GM18498 (cell line): ENCODE data around the gene BPNT1.
"Not testable (repeated sequence)": the region's sequence is repeated elsewhere in the genome, so short reads cannot be mapped to it uniquely, and the experiment has no call there.

Experiments used
- ATAC-seq: cut with Tn5 transposase; IDR thresholded peaks from one replicate; pipeline ENCODE4 v1.9.1; 2021; ENCODE audit warnings: mild to moderate bottlenecking, moderate library complexity; ENCODE audit not compliant: unreplicated experiment

BPNT1 gene, protein sequence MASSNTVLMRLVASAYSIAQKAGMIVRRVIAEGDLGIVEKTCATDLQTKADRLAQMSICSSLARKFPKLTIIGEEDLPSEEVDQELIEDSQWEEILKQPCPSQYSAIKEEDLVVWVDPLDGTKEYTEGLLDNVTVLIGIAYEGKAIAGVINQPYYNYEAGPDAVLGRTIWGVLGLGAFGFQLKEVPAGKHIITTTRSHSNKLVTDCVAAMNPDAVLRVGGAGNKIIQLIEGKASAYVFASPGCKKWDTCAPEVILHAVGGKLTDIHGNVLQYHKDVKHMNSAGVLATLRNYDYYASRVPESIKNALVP

DNA sequence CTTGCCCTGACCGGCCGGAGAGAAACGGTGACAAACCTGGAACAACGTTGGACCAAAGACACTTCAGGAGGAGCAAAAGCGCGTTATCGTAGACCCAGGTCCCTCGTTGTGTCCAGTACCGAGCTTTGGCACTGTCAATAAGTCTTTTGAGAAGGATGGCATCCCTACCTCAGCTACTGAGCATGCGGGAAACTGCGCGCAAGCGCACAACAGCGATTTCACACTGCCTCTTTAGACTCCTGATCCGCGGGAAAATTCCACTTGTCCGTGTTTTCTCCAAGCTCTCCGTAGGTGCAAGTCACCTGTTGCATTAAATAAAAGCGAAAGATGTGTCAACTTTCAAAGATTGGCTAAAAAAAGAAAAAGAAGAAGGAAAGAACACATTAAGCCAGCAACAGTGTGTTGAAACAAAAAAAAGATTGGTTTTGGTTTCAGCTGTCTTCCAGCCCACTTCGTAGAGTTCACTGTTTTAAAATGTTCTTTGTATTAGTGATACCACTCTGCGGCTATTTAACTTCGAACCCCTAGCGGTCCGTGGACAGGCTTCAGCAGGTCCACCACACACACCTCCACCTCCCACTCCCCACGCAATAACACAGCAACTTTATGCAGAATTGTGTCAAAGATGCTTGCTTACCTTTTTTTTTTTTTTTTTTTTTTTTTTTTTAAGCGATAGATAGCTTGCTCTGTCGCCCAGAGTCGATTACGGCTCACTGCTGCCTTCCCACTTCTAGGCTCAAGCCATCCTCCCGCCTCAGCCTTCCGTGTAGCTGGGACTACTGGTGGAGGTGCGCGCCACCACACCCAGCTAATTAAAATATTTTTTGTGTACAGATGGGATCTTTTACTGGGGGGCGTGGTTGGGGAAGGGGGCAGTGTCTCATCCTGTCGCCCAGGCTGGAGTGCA, at the start of gene BPNT1:
Gene BPNT1 (minus strand): TSS at position 139 of the 907 bp plus-strand sequence. CDS start 9,942 bp downstream, outside the sequence.
- ATAC-seq: peak; percentile 57

DNA sequence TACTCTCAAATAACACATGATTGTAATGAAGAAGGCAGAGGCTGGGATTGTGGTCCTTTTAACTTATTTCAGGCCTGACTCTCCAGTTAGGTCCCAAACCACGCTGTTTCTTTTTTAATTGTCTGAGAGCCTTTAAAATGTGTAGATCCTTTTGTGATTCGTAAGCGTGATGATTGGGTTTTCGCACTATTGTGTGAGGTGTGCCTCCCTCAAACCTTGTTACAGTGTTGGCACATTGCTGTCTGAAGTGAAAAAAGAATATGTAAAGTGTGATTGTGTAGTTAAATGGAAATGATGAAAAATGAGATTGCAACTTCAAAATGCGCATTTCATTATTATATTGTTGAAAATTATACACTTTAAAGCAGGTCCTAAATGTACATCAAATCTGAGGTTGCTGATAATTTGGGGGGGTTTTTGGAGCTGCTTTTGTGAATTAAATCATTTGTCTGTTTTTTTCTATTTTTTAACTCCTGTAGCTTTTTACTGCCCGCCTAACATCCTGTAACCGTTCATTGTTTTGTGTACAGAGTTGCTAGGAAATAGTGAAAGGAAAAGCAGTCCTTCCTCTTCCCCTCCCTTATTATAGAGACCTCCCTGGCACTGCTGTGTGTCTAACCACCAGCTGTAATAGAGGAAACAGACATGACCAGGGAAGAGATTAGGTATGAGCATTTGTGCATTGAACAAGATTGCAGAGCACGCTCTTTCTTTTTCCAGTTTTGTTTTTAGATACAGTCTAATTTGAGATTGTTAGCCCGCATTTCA, 47.6 kb upstream of the BPNT1 start:
- no peak for ATAC-seq

DNA sequence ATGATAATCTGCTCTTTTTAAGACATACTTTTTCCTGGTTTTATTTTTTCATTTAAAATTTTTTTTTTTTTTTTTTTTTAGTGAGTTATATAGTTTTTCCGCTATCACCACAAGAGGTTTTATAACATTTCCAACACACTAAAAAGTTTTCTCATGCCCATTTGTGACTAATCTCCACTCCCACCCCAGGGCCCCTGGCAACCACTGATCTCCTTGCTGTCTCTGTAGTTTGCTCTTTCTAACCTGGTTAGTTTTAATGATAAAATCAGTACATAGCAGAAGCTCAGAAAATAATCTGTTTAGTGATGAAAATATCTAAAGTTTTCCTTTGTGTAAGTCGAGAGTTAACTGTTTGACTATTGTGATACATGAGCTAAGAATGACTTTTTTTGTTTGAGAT, 46.2 kb upstream of the BPNT1 start:
- no peak for ATAC-seq

DNA sequence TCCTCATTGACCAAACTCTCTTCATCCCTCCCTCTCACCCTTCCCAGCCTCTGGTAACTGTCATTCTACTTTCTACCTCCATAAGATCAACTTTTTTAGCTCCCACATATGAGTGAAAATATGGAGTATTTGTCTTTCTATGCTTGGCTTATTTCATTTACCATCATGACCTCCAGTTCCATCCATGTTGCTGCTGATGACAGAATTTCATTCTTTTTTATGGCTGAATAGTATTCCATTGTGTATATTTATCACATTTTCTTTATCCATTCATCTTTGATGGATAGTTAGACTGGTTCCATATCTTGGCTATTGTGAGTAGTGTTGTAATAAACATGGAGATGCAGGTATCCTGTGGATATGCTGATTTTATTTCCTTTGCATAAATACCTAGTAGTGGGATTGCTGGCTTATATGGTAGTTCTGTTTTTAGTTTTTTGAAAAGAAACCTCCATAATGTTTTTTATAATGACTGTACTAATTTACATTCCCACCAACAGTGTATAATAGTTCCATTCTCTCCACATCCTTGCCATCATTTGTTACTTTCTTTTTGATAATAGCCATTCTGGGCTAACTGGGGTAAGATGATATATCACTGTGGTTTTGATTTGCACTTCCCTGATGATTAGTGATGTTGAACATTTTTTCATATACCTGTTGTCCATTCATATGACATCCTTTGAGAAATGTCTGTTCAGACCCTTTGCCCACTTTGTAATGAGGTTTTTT, 40.1 kb upstream of the BPNT1 start:
- no peak for ATAC-seq

DNA sequence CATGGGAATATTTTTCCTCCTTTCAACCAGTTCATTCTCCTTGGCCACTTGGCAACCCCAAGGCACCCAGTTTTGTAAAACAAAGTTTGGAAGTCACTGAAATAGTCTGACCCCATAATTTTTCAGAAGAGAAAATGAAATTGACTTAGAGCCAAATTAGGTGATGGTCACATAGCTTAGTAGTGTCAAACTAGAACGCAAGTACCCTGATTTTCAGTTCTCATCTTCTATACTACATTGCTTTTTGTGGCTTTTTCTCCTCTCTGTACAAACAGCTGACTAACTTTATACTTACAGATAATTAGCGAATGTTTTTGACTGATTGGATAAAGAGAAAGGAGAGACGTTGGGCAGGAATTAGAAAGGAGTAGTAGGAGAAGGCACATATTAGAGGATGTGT, 37.5 kb upstream of the BPNT1 start:
- peak; percentile 52 for ATAC-seq

DNA sequence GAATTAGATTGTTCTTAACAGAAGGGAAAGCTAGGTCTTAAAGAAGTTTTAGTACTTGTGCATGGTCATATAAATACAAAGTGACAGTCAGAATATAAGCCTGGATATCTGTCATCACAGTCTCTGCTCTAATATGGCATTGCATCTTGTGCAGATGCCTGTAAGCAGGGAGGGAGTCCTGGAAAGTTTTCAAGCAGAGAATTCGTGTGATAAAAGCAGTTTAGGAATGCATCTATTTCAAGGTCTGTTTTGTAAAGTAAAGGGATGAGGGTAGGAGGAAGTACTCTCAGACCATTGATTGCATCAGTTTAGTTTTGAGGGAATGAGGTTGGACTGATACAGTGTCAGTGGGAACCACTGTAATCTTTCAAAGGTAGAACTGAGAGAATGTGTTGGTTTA, 35.0 kb upstream of the BPNT1 start:
- ATAC-seq: no peak

DNA sequence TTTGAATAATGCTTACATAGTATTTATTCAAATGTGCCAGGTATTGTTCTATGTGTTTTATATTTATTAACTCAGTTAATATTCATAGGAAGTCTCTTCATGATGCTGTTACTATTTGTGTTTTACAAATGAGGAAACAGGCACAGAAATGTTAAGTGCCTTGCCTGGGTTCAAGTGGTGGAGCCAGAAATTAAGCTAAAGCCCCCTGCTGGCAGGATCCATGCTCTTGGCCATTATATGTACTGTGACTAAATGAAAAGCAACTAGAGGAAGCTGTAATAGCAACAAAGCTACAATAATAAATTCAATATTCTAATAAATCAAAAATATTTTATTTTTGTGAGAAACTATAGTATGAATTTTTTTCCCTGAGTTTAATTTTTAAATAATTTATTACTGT, 34.3 kb upstream of the BPNT1 start:
- no peak for ATAC-seq

DNA sequence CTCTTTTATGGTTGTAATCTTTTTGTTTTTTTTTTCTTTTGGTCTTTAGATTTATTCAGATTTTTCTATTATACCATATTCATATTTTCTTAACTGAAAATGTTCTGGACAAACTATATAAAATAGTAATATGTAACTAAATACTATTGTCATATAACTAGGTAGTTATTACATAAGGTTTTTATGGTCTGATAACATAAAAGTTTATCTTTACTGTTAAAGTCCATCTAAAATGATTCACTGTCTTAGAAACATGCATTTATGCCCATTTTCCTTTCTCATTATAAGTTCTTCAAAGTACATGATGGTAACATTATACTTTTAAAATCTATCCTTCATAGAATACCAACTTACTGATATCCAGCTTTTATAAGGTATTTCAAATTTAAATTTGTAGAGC, 33.5 kb upstream of the BPNT1 start:
- no peak for ATAC-seq

DNA sequence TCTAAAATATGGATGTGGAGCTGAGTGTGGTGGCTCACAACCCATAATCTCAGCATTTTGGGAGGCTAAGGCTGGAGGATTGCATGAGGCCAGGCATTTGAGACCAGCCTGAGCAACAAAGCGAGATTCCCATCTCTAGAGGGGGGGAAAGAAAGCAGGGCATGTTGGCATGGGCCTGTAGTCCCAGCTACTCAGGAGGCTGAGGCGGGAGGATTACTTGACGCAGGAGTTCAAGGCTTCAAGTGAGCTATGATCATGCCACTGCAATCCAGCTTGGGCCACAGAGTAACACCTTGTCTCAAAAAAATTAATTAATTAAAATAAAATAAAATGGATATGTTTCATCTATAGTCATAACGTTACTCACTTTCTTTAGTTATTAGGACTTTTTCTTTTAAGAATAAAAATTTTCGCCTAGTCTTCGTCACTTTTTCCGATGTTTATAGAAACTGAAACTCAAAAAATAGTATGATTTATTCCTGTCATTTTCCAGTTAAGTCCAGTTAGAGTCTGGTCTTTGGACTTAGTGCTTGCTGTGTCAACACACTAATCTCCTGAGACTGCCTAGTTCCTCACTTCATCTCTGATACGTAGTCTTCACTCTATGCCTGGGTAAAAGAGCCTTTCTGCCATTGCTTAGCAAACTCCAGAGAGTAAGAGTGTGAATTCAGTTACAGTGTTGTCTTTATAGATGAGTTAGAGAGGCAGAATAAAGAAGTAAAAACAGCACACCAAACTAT, 32.4 kb upstream of the BPNT1 start:
- ATAC-seq: no peak

DNA sequence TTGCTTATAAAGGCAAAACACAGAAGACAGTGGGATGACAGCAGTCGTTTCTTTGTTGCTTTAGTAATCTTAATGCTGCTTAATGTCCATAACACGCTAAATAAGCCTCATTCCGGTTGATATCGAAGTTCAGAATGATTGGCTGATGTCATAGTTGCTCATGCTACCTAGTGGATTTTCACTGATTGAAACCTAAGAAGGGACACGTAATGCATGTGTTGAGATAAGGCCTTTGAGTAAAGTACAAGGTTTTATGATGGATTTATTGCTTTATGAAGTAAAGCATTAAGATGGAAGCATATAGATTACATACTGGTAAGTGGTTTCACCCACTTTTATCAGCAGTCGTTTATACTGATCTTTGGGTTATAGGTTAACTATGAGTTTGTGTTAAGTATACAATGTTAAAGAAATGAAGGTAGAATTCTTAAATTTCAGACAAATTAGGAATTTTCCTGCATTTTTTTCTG, 29.5 kb upstream of the BPNT1 start:
- ATAC-seq: no peak

DNA sequence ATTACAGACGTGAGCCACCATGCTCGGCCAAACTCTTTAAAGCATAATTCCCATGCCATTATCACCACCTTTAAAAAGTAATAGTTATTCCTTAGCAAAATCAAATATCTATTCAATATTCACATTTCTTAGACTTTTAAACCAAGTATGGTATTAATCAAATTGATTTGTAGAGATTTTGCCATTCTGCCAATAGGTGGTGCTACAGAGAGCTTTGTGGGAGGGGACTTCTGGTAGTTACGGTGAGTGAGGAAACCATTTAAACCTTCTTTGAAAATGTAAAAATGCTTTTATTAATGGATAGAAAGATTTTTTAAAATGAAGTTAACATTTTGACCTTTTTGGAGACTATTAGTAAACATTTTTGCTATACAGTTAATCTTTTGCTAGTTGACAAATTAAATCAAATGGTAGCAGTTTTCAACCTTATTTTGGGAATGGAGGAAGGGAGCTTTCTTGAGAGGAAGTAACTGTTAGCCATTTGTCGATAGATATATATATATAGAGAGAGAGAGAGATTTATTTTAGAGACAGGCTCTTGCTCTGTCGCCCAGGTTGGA, 23.6 kb upstream of the BPNT1 start:
- ATAC-seq: peak; percentile 76

DNA sequence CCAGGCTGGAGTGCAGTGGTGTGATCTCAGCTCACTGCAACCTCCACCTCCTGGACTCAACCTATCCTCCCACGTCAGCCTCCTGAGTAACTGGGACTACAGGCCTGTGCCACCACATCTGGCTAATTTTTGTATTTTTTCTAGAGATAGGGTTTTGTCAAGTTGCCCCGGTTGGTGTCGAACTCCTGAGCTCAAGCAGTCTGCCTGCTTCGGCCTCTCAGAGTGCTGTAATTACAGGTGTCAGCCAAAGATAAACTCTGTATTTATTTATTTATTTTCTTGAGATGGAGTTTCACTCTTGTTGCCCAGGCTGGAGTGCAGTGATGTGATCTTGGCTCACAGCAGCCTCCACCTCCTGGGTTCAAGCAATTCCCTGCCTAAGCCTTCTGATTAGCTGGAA, 23.0 kb upstream of the BPNT1 start:
- ATAC-seq: not testable (repeated sequence)

DNA sequence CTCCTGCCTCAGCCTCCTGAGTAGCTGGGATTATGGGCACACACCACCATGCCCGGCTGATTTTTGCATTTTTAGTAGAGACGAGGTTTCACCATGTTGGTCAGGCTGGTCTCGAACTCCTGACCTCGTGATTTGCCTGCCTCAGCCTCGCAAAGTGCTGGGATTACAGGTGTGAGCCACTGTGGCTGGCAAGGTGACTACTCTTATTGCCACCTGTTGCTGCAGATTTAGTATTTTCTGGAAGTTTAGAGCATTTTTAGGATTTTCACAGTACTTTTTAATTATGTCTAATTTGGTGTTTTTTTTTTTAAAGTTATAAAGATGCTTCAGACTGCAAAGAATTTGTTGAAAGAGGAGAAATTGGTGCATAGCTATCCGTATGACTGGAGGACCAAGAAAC, 20.9 kb upstream of the BPNT1 start:
- ATAC-seq: not testable (repeated sequence)

DNA sequence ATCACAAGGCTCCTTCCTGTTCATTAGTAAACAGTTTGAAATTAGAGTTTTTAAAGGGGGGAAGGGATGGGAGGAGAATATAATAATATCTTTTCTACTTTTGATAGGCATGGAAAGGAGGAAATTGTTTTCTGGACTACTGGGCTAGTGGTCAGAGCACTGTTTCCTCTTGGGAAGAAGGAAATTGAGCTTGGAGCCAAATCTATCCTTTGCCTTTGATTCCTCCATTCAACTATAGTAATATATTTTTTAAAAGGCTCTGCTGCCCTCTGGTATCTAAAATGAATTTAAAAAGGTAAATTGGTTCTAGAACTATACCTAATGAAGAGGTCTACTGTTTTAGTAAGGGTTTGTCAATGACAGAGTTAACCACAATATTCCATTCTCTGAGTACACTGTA, 10.2 kb upstream of the BPNT1 start:
- no peak for ATAC-seq

DNA sequence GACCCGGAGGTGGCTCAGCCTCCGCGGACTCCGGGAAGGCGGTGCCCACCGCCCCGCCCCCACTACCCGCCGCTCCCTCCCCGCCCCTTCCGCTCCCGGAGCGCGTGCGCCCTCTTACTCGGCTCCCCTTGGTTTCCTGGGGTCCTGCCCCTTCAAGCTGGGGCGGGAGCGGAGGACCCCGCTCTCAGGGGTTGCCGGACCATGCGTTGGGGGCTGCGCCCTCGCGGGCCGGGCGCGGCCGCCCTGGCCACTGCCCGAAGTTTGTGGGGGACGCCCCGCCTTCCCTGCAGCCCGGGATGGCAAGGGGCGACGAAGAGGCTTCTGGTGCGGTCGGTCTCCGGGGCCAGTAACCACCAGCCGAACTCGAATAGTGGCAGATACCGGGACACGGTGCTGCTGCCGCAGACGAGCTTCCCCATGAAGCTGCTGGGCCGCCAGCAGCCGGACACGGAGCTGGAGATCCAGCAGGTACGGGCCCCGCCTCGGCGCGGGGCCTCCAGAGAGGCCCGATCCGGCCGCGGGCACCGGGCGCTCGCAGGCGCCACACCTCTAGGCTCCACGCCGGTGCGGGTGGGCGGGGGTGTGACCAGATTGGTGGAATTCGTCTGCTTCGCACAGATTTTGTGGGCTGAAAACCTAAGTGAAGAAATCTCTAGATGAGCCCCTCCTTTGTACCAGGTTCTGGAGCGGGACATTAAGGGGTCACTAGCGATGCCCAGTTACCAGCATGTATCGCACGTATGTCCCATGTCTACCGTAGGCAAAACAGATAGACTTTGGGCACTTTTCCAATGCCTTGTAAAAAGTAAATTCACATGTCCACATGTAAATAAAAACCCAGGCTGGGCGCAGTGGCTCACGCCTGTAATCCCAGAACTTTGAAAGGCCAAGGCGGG, 4.7 kb upstream of the BPNT1 start, which contains the start of gene IARS2:
Gene IARS2 (plus strand): TSS at position 117 of the 896 bp plus-strand sequence. CDS start 85 bp downstream, at position 202.
- ATAC-seq: peak; percentile 76

DNA sequence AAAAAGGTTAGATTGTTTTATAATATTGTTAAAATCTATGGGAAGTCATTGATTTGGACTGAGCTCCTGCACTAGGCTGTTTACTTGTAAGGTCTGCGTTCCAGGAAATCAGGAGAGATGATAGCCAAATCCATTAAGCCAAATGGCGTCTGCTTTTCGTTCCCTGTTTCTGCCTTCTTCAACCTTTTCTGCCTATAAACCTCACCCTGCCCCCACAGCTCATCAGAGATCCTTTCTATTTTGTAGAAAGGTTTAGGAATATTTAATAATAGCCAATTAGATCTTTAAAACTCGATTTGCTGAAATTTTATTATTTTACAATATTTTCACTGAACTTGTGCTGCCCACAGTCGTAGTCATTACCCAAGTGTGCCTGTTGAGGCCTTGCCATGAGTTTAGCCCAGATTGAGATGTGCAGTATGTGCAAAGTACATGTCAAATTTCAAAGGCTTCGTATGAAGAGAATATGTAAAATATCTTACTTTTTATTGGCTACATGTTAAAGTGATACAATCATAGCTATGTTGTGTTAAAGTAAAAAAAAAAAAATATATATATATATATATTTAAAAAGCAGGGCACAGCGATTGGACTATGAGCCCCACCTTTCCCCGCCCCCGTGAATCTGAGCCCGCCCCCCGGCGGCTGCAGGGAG, 3.9 kb upstream of the BPNT1 start:
- peak; percentile 7 for ATAC-seq

DNA sequence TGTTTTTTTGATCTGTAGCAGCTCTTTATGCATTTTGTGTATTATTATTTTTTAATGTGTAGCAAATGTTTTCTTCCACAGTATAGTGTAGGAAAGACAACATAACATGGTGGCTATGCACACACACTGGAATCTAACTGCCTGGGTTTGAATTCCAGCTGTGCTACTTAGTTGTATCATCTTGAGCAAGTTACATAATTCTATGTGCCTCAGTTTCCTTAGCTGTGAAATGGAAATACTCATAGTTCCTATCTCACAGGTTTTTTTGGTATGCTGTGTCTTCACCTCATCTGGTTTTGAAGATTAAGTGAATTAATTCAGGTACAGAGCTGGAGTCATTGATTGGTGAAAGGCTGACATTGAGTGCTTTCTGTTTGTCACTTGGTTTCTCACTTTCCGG, 3.1 kb upstream of the BPNT1 start:
- no peak for ATAC-seq

DNA sequence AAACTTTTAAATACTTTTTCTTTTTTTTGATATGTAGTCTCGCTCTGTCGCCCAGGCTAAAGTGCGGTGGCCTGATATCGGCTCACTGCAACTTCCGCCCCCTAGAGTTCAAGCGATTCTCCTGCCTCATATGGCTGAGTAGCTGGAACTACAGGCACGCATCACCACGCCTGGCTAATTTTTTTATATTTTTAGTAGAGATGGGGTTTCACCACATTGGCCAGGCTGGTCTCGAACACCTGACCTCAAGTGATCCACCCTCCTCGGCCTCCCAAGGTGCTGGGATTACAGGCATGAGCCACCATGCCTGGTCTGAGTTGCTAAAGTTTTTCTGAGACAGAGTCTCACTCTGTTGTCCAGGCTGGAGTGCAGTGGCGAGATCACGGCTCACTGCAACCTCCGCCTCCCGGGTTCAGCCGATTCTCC, 3.3 kb downstream of the BPNT1 start:
- ATAC-seq: peak; percentile 48
